ENCODE measurements around the gene HPCAL1.

The HPCAL1 gene

GRCh38 chr2:10321622-10322021, 18.9 kb downstream of the HPCAL1 start:
- no peak for DNase-seq (ENCODE audit: low read depth)
- TF ChIP-seq CTCF (IDR thresholded peaks at IDR 0.05; ENCODE audit: low read depth, low read length, missing control alignments), result no peak
- in situ Hi-C loops (cut with HindIII; ENCODE audit: low sequenced_read_pairs), result no loop called here
- H3K4me3 ChIP-seq (ENCODE audit: low read depth, low read length), result no peak overlapping the region

GRCh38 chr2:10322481-10322880, 19.8 kb downstream of the HPCAL1 start:
- TF ChIP-seq CTCF (IDR thresholded peaks at IDR 0.05; ENCODE audit: low read depth, low read length, missing control alignments), result no peak
- in situ Hi-C loops (cut with HindIII; ENCODE audit: low sequenced_read_pairs), result no loop called here
- no peak overlapping the region for H3K4me3 ChIP-seq (ENCODE audit: low read depth, low read length)
- DNase-seq (ENCODE audit: low read depth), result no peak

GRCh38 chr2:10322973-10323372, 20.3 kb downstream of the HPCAL1 start:
- no peak for TF ChIP-seq CTCF (IDR thresholded peaks at IDR 0.05; ENCODE audit: low read depth, low read length, missing control alignments)
- in situ Hi-C loops (cut with HindIII; ENCODE audit: low sequenced_read_pairs), result no loop called here
- no peak for DNase-seq (ENCODE audit: low read depth)

GRCh38 chr2:10323535-10323934, 20.8 kb downstream of the HPCAL1 start:
- H3K4me3 ChIP-seq (ENCODE audit: low read depth, low read length), result no peak overlapping the region
- TF ChIP-seq CTCF (IDR thresholded peaks at IDR 0.05; ENCODE audit: low read depth, low read length, missing control alignments), result no peak
- in situ Hi-C loops (cut with HindIII; ENCODE audit: low sequenced_read_pairs), result no loop called here
- DNase-seq (ENCODE audit: low read depth), result no peak

More at GRCh38 chr2:10322973-10323372, 20.3 kb downstream of the HPCAL1 start:
- H3K4me3 ChIP-seq (ENCODE audit: low read depth, low read length), result no peak overlapping the region

- no peak for TF ChIP-seq CTCF (IDR thresholded peaks at IDR 0.05; ENCODE audit: low read depth, low read length, missing control alignments)
- DNase-seq (ENCODE audit: low read depth), result no peak
- in situ Hi-C loops (cut with HindIII; ENCODE audit: low sequenced_read_pairs), result no loop called here
- no peak overlapping the region for H3K4me3 ChIP-seq (ENCODE audit: low read depth, low read length)
Observed at GRCh38 chr2:10324095-10324832, 21.6 kb downstream of the HPCAL1 start.

GRCh38 chr2:10325278-10326145, 22.8 kb downstream of the HPCAL1 start:
- no peak for TF ChIP-seq CTCF (IDR thresholded peaks at IDR 0.05; ENCODE audit: low read depth, low read length, missing control alignments)
- no peak overlapping the region for H3K4me3 ChIP-seq (ENCODE audit: low read depth, low read length)
- no peak for DNase-seq (ENCODE audit: low read depth)
- in situ Hi-C loops (cut with HindIII; ENCODE audit: low sequenced_read_pairs), result no loop called here

Measured in astrocyte of the cerebellum (primary cell).